Suprapubic skin (tissue), 4 donors: ENCODE data around the gene B3GALT6. TPM values are rescaled to one million over a fixed set of nuclear protein-coding genes. Genes with fewer than 3 reads are reported as not detected.

ENCODE experiments used
- DNase-seq, 2 donors: peaks; one replicate each; pipeline ENCODE4 v3.0.0-alpha.2; 2019; ENCODE audit warnings: low spot score in 2 of 2
- H3K27ac ChIP-seq: fragments of 200-600 bp; sonication (generic); one replicate; pipeline ENCODE4 v1.5.1; 2019
- H3K27me3 ChIP-seq: fragments of 200-600 bp; sonication (generic); one replicate; pipeline ENCODE4 v1.5.1; 2019
- H3K36me3 ChIP-seq: fragments of 200-600 bp; sonication (generic); one replicate; pipeline ENCODE4 v1.5.1; 2019
- H3K4me1 ChIP-seq: fragments of 200-600 bp; sonication (generic); one replicate; pipeline ENCODE4 v1.5.1; 2019
- H3K4me3 ChIP-seq: fragments of 200-600 bp; sonication (generic); one replicate; pipeline ENCODE4 v1.5.1; 2019; ENCODE audit warnings: mild to moderate bottlenecking
- H3K9me3 ChIP-seq: fragments of 200-600 bp; sonication (generic); one replicate; pipeline ENCODE4 v1.5.1; 2019
- EP300 ChIP-seq: sonication (generic); formaldehyde crosslinking; IDR thresholded peaks from one replicate; pipeline ENCODE4 v1.6.1; 2017; ENCODE audit warnings: antibody characterized with exemption
- POLR2A ChIP-seq, 2 donors: fragments of 450-650 bp; IDR thresholded peaks; one replicate each; pipeline ENCODE4 v1.6.1; 2017; ENCODE audit warnings: antibody characterized with exemption in 2 of 2, mild to moderate bottlenecking in 2 of 2, moderate library complexity in 2 of 2
- POLR2AphosphoS5 ChIP-seq, 3 donors: sonication (generic); formaldehyde crosslinking; IDR thresholded peaks; one replicate each; pipeline ENCODE4 v1.6.1; 2017; ENCODE audit warnings: antibody characterized with exemption in 3 of 3
- WGBS: methylation state at CpG from one replicate; pipeline ENCODE4 v1.1.5; 2018; 5-methylcytosine and 5-hydroxymethylcytosine counted together
- total RNA-seq, 4 donors: library from RNA; depleted of rRNA; stranded (reverse); fragments of >200 nt; gene quantifications; one replicate each; pipeline ENCODE4 v1.1.0, GENCODE V29; 2016
- TF ChIP-seq, protein P1 (sequence below), 2 donors: fragments of 200-600 bp in 1 of 2; fragments of 450-650 bp in 1 of 2; sonication (generic) in 1 of 2; IDR thresholded peaks; one replicate each; pipeline ENCODE4 v1.5.1; 2016 to 2019; ENCODE audit warnings: antibody characterized with exemption in 2 of 2, mild to moderate bottlenecking in 1 of 2, moderate library complexity in 1 of 2

Gene B3GALT6
- total RNA-seq, 4 donors from 2014 or later = 9.3 to 24.4 (median 16.4) TPM

DNA sequence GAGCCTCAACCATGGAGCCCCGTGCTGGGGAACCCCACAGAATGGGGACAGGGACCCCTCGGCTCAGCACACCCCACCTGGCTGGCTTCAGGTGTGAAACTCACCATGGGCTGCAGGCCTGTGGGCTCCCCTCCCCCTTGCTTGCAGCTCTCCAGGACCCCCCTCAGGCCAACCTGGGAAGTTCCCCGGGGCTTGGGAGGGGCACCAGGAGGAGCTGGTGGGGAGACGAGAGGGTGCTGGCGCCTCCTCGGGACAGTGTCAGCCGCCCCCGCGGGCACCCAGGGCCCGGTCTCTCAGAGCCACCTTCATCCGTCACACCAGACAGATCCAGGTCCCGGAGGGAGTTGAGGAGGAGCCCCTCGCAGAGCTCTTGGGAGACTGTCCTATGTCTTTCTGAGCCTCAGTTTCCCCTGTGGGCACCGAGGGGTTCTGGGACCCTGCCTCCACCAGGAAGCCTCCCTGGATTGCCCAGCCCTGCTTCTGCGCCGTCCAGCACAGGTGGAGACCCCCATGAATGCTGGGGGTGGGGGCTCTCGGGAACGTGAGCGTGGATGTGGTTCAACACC, 25.0 kb upstream of the B3GALT6 start:
- no peaks in the 10 kb centered on the region for H3K9me3 ChIP-seq
- H3K36me3 ChIP-seq = no peaks in the 10 kb centered on the region
- H3K27ac ChIP-seq = no peak overlapping the region
- TF ChIP-seq, protein P1, sequence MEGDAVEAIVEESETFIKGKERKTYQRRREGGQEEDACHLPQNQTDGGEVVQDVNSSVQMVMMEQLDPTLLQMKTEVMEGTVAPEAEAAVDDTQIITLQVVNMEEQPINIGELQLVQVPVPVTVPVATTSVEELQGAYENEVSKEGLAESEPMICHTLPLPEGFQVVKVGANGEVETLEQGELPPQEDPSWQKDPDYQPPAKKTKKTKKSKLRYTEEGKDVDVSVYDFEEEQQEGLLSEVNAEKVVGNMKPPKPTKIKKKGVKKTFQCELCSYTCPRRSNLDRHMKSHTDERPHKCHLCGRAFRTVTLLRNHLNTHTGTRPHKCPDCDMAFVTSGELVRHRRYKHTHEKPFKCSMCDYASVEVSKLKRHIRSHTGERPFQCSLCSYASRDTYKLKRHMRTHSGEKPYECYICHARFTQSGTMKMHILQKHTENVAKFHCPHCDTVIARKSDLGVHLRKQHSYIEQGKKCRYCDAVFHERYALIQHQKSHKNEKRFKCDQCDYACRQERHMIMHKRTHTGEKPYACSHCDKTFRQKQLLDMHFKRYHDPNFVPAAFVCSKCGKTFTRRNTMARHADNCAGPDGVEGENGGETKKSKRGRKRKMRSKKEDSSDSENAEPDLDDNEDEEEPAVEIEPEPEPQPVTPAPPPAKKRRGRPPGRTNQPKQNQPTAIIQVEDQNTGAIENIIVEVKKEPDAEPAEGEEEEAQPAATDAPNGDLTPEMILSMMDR (IDR thresholded peaks at IDR 0.05) = no peak
- TF ChIP-seq POLR2A (IDR thresholded peaks at IDR 0.05) (no peak), EP300 (no peak), POLR2AphosphoS5 (IDR thresholded peaks at IDR 0.05) (no peak)
- peaks cover 49% of the 10 kb centered on the region for H3K4me1 ChIP-seq
- WGBS = 60% methylated on average over 1 of the region's 19 CpGs
- DNase-seq = peak in 1 of 2 donors; percentile 59
- H3K27me3 ChIP-seq = peaks cover 31% of the 10 kb centered on the region
- H3K4me3 ChIP-seq = peak overlapping the region; percentile 44

DNA sequence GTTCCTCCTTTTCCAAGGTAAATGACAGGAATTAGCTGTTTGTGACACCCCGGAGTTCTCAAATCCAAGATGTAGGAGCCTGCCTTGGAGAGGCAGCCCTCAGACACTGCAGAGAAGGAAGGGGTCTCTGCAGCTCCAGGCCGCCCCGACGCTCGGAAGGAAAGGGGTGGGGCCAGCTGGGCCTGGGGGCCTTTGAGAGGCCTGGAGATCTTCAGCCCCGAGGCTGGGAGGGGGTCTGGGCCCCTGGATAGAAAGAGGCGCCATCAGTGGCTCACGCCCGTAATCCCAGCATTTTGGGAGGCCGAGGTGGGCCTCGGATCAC, 24.5 kb upstream of the B3GALT6 start:
- 59% methylated on average over 6 of the region's 11 CpGs for WGBS
- H3K27ac ChIP-seq = no peak overlapping the region
- TF ChIP-seq POLR2A (IDR thresholded peaks at IDR 0.05) (no peak), EP300 (no peak), POLR2AphosphoS5 (IDR thresholded peaks at IDR 0.05) (no peak)
- TF ChIP-seq, protein P1 (IDR thresholded peaks at IDR 0.05) = no peak
- H3K36me3 ChIP-seq = no peaks in the 10 kb centered on the region
- no peaks in the 10 kb centered on the region for H3K9me3 ChIP-seq
- H3K4me3 ChIP-seq = no peak overlapping the region
- peaks cover 31% of the 10 kb centered on the region for H3K27me3 ChIP-seq
- H3K4me1 ChIP-seq = peaks cover 54% of the 10 kb centered on the region
- peak in 1 of 2 donors; percentile 53 for DNase-seq

DNA sequence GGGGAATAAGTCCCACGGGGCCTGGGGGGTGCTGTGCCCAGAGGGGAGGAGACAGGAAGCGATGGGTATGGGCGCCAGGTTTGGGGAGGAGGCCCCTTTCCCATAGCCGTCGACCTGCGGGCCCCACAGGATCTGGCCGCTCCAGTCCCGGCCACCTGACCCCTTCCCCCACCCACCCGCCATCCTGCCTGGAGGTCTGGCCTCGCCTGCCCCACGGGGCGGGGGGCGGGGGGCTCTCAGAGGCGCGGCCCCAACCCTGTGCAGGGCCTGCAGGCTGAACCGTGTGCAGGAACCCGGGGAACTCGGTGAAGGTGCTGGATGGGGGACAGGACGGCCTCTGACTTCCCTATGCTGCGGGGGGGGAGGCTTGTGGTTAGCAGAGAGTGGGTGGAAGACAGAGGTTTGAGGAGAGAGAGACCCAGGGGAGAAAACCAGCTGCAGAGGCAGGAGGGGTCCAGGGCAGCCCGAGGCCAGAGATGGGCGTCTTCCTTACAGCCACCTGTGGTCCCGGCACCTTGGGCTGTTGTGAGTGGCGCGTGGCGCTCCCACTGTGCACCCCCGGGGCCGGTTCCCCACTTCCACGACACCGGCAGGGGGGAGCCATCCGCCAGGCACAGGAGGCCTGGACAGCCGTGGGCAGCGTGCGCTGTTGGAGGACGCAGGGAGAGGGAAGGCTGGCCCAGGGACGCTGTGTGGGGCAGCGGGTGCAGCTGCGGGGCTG, 23.2 kb upstream of the B3GALT6 start:
- 43% methylated on average over 27 of the region's 38 CpGs for WGBS
- H3K27ac ChIP-seq = no peak overlapping the region
- TF ChIP-seq POLR2AphosphoS5 (IDR thresholded peaks at IDR 0.05) = no peak
- H3K9me3 ChIP-seq = no peaks in the 10 kb centered on the region
- peak overlapping the region; percentile 32 for H3K4me3 ChIP-seq
- H3K36me3 ChIP-seq = no peaks in the 10 kb centered on the region
- peaks cover 19% of the 10 kb centered on the region for H3K27me3 ChIP-seq
- peaks cover 56% of the 10 kb centered on the region for H3K4me1 ChIP-seq
- DNase-seq = peak in 1 of 2 donors; percentile 64

DNA sequence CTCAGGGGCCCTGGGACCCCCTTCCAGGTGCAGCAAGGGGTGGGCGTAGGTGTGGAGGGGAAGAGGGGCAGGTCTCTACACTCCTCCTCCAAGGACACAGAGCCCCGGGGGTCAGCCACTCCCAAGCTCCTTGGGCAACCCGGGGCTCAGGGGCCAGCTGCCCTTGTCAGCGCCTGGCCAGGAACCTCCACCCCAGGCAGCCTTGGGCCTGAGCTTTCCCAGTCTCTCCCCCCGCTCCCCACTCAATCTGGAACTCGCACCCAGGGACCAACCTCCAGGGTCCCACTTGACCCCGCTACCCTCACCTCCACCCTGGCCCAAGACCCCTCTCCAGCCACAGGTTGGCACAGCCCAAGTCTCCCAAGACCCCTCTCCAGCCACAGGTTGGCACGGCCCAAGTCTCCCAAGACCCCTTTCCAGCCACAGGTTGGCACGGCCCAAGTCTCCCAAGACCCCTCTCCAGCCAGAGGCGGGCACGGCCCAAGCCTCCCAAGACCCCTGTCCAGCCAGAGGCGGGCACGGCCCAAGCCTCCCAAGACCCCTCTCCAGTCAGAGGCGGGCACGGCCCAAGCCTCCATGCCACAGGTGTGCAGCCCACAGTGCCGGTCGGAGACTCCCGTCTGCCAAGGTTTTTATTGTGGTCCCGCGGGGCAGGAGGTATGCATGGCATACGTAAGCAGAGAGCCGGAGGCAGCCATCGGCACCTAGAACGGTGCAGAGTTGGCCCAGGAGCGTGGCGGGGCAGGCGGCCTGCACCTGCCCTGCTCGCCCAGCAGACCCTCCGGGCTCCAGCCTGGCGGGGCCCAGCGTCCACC, 21.1 kb upstream of the B3GALT6 start:
- Histone ChIP-seq H3K9me3 (no peaks in the 10 kb centered on the region), H3K4me3 (no peak overlapping the region), H3K27ac (no peak overlapping the region), H3K27me3 (peaks cover 14% of the 10 kb centered on the region), H3K36me3 (peaks cover under 1% of the 10 kb centered on the region), H3K4me1 (peaks cover 58% of the 10 kb centered on the region)
- WGBS = 94% methylated on average over 10 of the region's 31 CpGs
- TF ChIP-seq POLR2AphosphoS5 (IDR thresholded peaks at IDR 0.05) = no peak
- TF ChIP-seq EP300 = no peak
- TF ChIP-seq POLR2A (IDR thresholded peaks at IDR 0.05) = no peak
- TF ChIP-seq, protein P1 (IDR thresholded peaks at IDR 0.05) = no peak
- peak in 1 of 2 donors; percentile 59 for DNase-seq

GRCh38 chr1:1211541-1212441, 20.2 kb upstream of the B3GALT6 start:
- Histone ChIP-seq H3K4me3 (peak overlapping the region; percentile 32), H3K36me3 (peaks cover 9% of the 10 kb centered on the region), H3K9me3 (no peaks in the 10 kb centered on the region), H3K27ac (no peak overlapping the region), H3K4me1 (peaks cover 50% of the 10 kb centered on the region), H3K27me3 (peaks cover 6% of the 10 kb centered on the region)
- 83% methylated on average over 8 of the region's 28 CpGs for WGBS
- TF ChIP-seq EP300 = no peak
- TF ChIP-seq POLR2AphosphoS5 (IDR thresholded peaks at IDR 0.05) = no peak
- TF ChIP-seq, protein P1 (IDR thresholded peaks at IDR 0.05) = no peak
- TF ChIP-seq POLR2A (IDR thresholded peaks at IDR 0.05) = no peak
- no peak for DNase-seq
